Measurements from ENCODE around the gene ARHGAP12.

The ARHGAP12 gene

DNA sequence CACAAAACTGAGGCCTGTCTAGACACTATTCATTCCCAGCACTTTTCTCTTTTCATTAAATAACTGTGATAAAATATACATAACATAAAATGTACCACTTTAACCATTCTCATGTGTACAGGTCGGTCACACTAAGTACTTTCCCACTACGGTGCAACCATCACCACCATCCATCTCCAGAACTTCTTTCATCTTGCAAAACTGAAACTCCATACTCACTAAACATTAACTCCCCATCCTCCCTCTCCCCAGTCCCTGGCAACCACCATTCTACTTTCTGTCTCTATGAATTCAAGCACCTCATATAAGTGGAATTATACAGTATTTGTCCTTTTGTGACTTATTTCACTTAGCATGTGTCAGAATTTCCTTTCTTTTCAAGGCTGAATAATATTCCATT lies 53.0 kb downstream of the ARHGAP12 start:
- DNase-seq (ENCODE audit: low spot score), result no peak

DNA sequence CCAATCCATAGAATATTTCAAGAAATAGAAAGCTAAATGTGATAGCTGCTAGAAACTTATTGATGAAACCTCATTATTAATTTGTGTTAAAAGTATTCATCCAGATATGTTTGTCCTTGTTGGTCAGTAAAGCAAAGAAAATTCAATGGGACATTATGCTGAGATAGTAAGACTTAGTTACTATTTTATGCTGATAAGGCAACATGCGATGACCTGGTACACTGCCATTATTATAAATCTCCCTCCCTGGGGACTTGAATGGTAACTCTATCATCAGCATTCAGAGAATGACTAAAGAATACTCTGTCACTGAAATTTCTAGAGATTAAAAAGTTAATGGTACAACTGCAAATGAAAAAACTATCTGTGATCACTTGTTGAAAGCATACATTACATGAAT lies 54.9 kb downstream of the ARHGAP12 start:
- DNase-seq (ENCODE audit: low spot score), result no peak

DNA sequence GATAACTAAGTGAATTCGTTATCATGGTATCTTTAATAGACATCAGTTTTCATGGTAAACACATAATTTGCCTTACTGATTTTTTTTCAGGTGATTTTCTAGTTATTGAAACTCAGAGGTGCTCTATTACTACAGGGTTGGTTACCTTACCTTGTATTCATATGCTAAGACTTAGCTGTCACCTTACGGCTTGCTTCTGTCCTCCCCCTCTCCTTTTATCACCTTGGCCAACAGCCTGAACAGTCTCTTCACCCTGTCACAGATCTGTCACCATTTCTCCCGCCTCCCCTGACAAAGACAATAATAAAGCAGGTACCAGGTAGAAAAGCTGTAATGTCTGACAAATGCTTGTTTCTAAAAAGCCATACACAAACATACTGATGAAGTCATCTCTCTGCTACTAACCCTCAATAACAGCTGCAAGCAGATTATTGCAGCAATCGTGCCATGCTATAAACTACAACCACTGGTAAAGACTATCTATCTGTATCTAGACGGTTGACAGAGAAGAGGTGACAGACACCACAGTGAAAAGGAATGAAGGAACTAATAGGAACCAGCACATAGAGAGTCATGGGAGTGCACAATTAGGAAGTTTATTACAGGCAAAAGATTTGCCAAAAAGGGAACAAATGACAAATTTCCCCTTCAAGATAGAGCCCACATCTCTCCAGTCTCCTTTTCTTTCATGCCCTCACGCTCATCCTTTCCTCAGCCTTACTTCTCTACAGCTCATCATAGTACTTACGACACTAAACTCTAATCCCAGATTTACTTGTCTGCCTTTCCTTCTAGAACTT lies 57.2 kb downstream of the ARHGAP12 start:
- no peak for DNase-seq (ENCODE audit: low spot score)

DNA sequence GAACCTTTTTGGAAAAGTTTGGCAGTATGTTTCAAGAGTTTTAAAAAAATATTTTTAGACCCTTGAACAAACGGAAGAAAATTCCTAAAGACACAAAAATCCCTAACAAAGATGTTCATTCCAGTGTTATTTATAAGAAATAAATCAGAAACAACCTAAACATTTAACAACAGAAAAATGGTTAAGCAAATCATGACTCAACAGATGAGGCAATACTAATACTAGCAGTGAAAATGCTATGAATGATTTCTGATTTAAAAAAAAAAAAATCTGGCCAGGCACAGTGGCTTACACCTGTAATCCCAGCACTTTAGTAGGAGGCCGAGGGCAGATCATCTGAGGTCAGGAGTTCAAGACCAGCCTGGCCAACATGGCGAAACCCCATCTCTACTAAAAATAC lies 61.0 kb downstream of the ARHGAP12 start:
- DNase-seq (ENCODE audit: low spot score), result no peak

DNA sequence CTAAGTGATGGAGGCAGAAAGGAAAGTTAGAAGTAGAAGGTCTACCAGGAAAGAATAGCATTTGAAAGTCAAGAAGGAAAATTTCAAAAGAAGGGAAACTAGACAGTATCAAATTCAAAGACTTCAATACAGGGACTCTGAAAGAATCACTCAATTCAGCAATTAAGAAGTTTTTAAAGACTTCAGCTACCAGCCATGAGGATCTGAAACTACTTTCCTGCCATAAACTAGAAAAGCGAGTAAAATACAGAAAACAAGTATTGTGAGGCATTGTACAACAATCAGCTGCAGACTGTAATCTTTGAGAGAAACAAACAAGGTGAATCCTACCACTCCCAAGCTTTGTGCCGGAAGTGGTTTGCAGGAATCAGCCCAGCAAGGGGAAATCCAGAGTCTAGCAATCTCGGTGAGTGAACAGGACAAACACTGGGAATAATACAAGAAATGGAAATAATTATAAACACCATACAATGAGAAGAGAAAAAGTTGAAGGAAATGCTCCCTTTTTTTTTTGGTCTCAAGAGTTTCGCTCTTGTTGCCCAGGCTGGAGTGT lies 62.4 kb downstream of the ARHGAP12 start:
- no peak for DNase-seq (ENCODE audit: low spot score)

DNA sequence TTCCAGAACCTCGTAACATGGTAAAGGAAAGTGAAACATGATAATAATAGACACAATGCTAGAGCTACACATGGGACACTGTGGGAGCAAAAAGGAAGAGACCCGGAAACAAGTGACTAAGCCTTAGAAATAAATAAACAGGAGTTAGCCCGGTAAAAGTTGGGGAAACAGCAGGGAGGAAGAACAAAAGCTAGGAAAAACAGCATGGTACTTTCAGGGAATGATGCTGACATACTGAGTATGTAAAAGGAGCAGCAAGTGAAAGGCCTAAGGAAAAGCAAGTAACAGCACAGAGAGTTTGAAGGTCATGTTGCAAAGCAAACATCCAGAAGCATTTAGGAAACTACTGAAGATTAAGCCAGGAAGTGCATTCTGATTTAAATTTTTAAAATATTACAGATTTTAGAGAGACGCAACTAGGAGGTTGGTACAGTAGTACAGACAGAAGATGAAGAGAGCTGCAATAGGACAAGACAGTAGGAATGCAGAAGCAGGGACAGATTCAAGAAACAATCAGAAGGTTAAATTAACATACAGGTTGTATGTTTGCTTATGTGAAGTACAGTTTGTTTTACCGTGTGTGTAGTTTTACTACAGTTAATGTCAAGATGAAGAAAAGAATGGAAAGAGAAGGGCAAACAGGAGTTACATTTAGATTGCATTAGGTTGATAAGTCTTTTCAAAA lies 63.7 kb downstream of the ARHGAP12 start:
- no peak for DNase-seq (ENCODE audit: low spot score)

DNA sequence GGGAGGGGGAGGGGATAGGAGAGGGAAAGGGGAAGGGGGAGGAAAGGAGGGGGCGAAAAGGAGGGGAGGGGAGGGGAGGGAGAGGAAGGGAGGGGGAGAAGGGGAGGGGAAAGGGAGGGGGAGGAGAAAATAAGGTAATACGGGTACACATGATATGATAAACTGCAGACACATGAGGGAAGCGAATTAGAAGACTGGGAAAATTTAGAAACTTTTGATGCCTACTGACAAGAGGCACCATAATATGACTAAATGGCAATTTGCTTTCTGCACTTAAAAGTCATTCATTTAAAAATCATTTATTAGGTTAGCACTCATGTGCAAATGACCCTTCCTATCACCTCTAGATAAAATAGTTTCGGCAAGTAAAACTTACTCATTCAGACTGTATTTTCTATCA lies 73.6 kb downstream of the ARHGAP12 start:
- DNase-seq (ENCODE audit: low spot score), result no peak

DNA sequence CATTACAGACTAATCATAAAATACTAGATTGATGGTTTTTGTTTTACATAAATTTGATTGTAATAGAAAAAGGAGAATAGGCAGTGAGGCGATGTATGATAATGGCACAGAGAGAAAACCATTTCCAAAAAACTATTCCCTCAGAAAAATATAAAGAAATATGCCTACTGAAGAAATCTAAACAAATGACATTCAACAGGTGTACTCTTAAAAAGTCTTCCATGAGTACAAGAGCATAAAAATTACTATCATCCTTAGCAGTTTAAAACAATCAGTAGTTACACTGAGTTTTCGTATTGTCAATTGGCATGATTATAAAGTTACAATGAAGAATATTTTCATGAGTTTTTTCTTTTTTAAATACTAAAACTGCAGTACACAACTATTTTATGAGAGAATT lies 75.0 kb downstream of the ARHGAP12 start:
- no peak for DNase-seq (ENCODE audit: low spot score)

DNA sequence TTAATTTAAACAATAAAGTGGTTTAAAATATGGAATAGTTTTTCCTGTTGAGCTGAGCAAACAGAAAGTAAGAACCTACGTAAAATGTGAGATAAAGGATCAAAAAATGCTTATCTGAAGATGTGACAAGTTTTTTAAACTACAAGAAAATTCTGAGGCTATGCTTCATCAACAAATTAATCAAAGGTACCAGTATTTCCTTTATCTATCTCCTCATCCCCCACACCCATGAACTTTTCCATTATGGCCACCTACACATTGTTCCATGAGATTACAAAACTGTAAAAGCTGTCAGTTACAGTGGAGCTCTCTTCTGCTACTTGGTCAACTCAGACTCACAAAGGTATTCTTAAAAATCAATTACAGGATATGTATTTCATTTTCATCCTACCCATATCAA lies 77.4 kb downstream of the ARHGAP12 start:
- no peak for DNase-seq (ENCODE audit: low spot score)

DNA sequence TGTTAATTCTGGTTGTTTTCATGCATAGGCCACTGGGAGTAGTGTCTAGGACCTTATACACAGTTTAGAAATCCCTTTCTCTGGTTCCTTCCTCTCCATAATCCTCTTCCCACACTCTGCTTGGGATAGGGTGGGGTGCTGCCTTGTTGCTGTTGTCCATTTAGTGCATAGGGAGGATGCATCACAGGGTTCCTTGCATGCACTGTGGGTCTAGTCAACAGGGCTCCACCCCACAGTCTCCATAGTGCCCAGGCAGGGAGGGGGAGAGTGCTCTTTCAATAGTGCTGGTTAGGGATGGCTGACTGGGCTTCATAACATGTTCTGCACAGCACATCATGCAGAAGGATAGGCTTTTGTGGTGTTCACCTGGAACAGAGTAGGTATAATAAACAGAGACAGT lies 81.1 kb downstream of the ARHGAP12 start:
- no peak for DNase-seq (ENCODE audit: low spot score)

DNA sequence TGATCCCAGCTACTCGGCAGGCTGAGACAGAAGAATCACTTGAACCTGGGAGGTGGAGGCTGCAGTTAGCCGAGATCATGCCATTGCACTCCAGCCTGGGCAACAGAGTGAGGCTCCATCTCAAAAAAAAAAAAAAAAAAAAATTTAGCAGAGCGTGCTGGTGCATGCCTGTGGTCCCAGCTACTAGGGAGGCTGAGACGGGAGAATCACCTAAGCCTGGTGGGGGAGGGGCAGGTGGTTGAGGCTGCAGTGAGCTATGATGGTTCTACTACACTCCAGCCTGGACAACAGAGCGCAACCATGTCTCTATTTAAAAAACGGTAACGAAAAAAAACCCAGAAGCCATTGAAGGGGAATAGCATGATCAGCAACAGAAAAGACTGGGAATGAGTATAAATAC lies 89.9 kb downstream of the ARHGAP12 start:
- DNase-seq (ENCODE audit: low spot score), result no peak

DNA sequence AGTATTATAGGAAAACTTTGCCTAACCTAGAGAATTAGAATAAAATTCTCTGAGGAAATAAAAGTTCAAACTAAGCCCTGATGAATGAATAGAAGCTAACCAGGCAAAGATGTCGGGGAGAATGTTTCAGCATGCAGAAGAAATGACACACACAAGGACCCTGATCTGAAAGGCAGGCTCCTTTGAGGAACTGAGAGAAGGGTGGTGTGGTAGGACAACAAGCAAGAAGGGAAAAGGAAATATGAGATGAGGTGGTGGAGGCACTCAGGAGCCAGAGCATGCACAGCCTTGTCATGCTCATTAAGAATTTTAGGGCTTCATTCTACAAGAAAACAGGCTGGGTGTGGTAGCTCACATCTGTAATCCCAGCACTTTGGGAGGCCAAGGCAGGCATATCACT lies 90.6 kb downstream of the ARHGAP12 start:
- no peak for DNase-seq (ENCODE audit: low spot score)

DNA sequence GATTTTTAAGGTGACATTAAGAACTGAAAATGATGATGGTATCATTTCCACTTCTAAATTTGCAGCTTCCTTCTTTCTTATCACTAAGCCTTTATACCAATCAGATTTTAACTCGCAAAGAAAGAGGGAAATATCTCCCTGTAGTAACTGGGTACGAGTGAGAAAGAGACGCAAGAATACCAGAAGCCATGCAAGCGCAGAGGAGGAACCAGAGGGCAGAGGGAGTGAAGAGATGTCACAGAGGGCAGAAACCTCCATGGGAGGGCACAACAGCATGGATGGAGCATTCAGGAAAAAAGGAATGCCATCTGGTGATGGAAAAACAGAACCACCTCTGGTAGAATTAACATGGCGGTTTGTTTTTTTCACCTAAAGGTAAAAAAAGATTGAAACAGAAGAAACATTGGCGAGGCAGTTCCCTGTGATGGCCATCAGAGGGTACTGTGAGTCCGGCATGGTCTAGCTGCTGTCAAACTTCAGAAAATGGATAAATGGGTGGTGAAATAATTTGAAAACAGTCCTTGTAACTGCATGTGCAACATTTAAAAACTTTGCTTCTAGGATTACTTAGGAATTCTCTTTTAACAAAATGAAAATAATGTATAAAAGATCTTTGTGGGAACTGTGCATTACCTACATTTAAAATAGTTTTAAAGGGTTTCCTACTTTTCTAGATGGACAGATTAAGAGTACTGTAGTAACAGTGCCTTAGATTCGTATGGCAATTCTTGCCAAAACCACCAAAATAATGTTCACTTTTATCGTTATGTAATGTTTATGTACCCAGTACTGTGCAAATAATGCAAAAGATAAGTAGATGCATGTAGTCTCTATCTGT lies 91.8 kb downstream of the ARHGAP12 start:
- DNase-seq (ENCODE audit: low spot score), result peak; percentile 20

DNA sequence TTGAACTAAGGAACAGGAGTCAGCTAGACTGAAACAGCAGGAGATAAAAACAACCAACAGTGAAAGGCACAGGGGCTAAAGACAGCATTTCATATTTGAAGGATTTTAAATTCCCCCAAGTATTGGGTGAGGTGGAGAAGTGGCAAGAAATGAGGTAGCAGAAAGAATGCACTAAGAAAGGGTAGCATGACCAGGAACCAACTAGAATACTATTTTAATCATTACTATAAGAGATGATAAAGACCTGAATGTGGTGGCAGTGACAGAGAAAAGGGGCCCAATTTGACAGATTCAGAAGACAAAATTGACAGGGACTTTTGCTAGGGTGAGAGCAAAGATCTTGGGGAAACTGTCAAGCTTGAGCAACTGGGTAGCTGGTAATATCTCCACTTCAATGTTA lies 94.9 kb downstream of the ARHGAP12 start:
- no peak for DNase-seq (ENCODE audit: low spot score)

DNA sequence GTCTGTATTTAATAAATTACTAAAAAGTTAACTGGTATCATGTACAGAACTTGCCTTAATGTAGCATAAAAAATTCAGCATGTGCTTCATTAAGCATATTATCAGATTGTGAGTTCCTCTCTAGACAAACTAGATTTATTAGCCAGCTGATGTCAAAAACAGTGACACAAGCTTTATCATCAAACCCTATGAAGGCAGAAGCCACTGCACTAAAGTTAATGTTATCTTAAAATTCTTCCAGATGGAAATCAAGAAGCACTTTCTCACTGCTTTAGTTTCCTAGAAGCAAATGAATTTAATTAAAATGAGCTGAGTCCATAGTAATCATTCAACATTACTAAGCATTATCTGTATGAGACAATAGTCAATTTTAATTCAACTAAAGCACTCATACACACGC lies 96.4 kb downstream of the ARHGAP12 start:
- DNase-seq (ENCODE audit: low spot score), result no peak

DNA sequence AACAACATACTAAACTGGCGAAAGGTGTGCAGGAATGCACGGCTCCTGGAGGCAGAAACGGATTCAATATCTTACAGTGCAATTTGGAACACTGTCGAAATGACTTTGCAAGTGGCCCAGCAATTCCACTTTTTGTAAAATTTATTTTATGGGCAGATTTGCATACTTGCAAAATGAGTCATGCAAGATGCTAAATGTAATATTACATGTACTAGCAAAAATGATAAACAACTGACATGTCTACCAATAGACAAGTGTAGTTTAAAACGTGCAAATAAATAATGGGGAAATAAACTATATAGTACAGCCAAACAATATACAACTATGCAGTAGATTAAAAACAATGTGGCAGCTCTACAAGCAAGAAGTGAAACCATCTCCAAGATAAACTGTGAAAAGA lies 97.7 kb downstream of the ARHGAP12 start:
- DNase-seq (ENCODE audit: low spot score), result no peak

DNA sequence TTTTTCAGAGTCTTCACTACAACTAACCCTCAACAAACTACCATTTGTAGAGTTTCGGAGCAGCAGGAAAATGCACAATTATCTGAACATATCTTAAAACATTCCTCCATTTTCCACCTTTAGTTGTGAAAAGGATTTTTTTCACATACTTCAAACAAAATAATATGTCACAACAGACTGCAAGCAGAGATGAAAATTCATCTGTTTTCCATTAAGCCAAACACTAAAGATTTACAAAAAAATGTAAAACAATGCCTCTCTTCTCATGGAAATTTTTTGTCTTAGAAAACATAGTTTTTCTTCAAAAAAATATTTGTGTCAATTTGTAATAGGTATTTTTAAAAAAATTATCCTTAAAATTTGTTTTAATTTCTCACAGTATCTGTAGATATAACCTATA lies 98.9 kb downstream of the ARHGAP12 start:
- no peak for DNase-seq (ENCODE audit: low spot score)

DNA sequence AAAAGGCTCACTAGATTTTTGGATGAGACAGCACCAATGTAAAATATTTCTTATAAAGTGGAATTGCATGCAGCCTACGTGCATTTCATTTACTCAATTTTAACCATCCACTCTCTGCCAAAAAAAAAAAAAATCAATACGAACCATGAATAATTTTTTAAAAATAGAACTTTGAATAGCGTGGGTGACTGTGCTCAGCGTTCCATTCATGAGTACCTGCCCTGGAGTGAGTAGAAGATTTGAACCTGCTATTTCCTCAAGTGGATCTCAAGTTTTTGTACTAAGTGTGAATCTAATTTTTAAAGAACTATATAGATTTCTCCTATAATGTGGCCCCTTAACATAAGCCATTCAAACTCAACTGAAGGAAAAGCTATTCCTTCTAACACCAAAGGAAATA lies 105.3 kb downstream of the ARHGAP12 start:
- DNase-seq (ENCODE audit: low spot score), result no peak

DNA sequence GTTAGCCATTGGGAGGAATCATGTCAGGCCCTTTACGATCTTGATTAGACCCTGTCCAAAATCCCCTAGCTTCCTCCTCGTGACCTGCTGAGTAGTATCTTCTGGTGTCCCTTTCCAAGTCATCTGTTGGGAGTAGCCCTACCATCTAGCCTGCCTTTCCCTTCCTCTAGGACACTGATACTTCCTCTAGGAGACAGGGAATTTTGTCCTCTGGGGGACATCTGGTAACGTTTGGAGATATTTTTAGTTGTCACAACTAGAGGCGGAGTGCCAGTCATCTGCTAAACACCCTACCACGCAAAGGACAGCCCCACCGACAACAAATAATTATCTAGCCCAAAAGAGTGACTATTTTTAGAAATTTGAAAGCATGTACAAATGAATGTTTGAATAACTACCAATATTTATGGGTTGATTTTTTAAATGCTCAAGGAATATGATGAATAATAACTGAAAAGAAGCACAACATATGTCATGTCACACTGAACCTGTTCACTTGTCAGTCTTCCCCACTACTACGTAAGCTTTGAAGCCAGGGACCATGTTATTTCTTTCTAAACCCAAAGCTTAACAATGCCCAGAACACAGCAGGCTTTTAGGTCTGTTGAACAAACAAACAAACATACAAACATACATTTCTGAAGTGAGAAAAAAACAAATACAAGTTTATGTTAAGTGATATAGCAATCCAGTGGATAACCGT lies 105.9 kb downstream of the ARHGAP12 start:
- DNase-seq (ENCODE audit: low spot score), result no peak

DNA sequence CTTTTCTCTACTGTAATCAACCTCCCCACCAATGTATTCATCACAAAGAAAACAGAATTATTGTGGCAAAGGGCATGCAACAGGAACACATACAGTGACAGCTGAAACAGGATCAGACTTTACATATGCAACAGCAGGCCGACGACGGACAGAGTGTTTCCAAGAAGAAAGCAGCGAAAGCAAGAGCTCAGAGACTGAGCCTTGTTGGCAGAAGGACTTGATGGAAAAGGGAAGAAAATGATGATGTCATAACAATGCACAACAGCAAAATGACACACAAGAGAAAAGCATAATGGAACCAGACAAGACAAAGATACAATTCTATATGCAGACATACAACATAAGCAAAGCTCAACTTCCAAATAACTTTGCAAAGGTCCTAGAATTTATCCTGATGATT lies 106.5 kb downstream of the ARHGAP12 start:
- no peak for DNase-seq (ENCODE audit: low spot score)

DNA sequence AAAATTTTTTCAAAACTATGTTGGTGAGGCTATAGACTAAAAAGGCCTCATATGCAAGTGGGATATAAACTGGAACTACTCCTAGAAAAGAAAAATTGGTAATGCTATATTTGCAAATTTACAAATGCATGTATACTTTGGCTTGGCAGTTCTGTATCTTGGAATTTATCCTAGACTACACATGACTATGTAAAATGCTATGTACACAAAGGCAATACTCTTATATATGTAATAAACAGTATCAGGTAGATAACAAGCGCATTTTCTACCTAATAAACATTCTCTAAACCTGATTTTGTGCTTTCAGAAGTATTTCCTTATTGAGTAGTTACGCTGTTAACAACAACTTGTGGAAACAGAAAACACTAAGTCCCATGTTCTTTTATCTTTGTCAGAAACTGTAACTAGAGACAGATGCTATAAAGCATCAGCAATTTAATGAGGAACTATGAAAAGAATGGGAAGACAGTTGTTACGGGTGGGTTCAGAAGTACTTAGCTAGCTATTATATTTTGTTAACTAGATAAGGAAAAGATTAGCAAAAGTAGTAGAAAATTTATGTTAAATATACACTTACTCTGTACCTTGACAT lies 107.8 kb downstream of the ARHGAP12 start:
- DNase-seq (ENCODE audit: low spot score), result no peak

DNA sequence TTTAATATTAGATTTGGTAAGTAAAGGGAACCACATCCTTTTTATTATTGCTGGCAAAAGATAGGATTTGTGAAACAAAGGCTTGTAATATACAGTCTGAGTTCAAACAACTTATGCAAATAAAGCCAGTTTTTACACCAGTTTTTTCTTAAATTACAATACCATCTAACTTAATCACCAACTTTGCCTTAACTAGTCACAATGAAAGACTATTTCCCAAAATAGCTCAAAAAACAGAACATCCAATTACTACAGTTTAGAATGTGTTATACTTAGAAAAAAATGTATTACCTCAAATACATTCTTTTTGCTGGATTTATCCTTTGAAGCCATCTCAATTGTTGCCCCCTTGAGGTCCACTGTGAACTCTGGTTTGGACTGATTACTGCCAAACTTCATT lies 108.5 kb downstream of the ARHGAP12 start:
- DNase-seq (ENCODE audit: low spot score), result no peak
